Activated T-cell treated with anti-CD3 and anti-CD28 coated beads, Interleukin-2, amount 50 U/mL, for 48 hours (primary cell): ENCODE data around the gene ATXN7.

ENCODE experiments used
- DNase-seq, 2 experiments: peaks; one replicate each; pipeline ENCODE4 v3.0.0-alpha.2; 2020

The ATXN7 gene

GRCh38 chr3:64028754-64029153, 165.1 kb downstream of the ATXN7 start:
- no peak for DNase-seq

- DNase-seq = no peak
Observed at GRCh38 chr3:64029287-64029686, 165.6 kb downstream of the ATXN7 start.

- peak; percentile 79 to 83 for DNase-seq
Observed at GRCh38 chr3:64030741-64031140, 167.1 kb downstream of the ATXN7 start.

- DNase-seq = no peak
Observed at GRCh38 chr3:64031540-64032508, 168.2 kb downstream of the ATXN7 start.

- DNase-seq = no peak
Observed at GRCh38 chr3:64033069-64033468, 169.4 kb downstream of the ATXN7 start.

- DNase-seq = no peak
Observed at GRCh38 chr3:64037084-64037483, 173.4 kb downstream of the ATXN7 start.

- DNase-seq = no peak
Observed at GRCh38 chr3:64038253-64038767, 174.6 kb downstream of the ATXN7 start.

GRCh38 chr3:64039332-64039731, 175.7 kb downstream of the ATXN7 start:
- DNase-seq = no peak

- no peak for DNase-seq
Observed at GRCh38 chr3:64039981-64040733, 176.5 kb downstream of the ATXN7 start.

GRCh38 chr3:64042952-64043351, 179.3 kb downstream of the ATXN7 start:
- DNase-seq = no peak

GRCh38 chr3:64046592-64046991, 182.9 kb downstream of the ATXN7 start:
- no peak for DNase-seq

- DNase-seq = no peak
Observed at GRCh38 chr3:64046996-64047594, 183.4 kb downstream of the ATXN7 start.

GRCh38 chr3:64047787-64048186, 184.1 kb downstream of the ATXN7 start:
- no peak for DNase-seq

- DNase-seq = peak in 1 of 2 experiments; percentile 20
Observed at GRCh38 chr3:64048631-64049061, 185.0 kb downstream of the ATXN7 start.

- peak in 1 of 2 experiments; percentile 22 for DNase-seq
Observed at GRCh38 chr3:64049136-64049535, 185.5 kb downstream of the ATXN7 start.

GRCh38 chr3:64049832-64050231, 186.2 kb downstream of the ATXN7 start:
- DNase-seq = no peak
